Measurements from ENCODE around the gene ATP8B3. TPM values are rescaled to one million over a fixed set of nuclear protein-coding genes. Genes with fewer than 3 reads are reported as not detected.

Gene ATP8B3
- total RNA-seq, 6 experiments from 2014 or later, result 4.9 to 8.8 (median 7.6) TPM

DNA sequence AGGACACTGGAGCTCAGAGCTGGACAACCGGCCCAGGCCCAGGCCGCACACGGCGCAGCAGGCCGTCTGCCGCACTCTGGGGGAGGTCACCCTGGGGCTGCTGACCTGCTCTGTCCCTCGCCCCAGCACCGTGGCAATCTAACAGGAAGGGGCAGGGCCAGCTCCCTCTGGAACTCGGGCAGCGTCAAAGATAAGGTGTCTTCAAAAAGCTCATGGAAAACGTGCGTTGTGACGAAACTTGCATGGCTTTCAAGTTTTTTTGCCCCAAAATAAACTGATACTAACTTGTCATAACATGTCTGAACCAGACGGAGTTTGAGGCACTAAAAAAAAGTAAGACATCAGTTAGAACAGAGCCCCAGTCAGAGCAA is 12.2 kb upstream of the ATP8B3 start:
- Mint-ChIP-seq H3K27me3 (ENCODE audit: insufficient read depth) (no peaks in the 10 kb centered on the region; the same call in 1 of the 2 replicates), H3K27ac (no peak overlapping the region), H3K36me3 (ENCODE audit: low read depth) (peaks cover 8% of the 10 kb centered on the region; the same call in 1 of the 2 replicates), H3K4me3 (no peak overlapping the region), H3K9me3 (no peaks in the 10 kb centered on the region), H3K4me1 (ENCODE audit: low read depth) (peaks cover 4% of the 10 kb centered on the region; the same call in 1 of the 2 replicates)
- DNase-seq, result no peak
- TF ChIP-seq, protein P1, sequence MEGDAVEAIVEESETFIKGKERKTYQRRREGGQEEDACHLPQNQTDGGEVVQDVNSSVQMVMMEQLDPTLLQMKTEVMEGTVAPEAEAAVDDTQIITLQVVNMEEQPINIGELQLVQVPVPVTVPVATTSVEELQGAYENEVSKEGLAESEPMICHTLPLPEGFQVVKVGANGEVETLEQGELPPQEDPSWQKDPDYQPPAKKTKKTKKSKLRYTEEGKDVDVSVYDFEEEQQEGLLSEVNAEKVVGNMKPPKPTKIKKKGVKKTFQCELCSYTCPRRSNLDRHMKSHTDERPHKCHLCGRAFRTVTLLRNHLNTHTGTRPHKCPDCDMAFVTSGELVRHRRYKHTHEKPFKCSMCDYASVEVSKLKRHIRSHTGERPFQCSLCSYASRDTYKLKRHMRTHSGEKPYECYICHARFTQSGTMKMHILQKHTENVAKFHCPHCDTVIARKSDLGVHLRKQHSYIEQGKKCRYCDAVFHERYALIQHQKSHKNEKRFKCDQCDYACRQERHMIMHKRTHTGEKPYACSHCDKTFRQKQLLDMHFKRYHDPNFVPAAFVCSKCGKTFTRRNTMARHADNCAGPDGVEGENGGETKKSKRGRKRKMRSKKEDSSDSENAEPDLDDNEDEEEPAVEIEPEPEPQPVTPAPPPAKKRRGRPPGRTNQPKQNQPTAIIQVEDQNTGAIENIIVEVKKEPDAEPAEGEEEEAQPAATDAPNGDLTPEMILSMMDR (IDR thresholded peaks at IDR 0.05), result no peak

DNA sequence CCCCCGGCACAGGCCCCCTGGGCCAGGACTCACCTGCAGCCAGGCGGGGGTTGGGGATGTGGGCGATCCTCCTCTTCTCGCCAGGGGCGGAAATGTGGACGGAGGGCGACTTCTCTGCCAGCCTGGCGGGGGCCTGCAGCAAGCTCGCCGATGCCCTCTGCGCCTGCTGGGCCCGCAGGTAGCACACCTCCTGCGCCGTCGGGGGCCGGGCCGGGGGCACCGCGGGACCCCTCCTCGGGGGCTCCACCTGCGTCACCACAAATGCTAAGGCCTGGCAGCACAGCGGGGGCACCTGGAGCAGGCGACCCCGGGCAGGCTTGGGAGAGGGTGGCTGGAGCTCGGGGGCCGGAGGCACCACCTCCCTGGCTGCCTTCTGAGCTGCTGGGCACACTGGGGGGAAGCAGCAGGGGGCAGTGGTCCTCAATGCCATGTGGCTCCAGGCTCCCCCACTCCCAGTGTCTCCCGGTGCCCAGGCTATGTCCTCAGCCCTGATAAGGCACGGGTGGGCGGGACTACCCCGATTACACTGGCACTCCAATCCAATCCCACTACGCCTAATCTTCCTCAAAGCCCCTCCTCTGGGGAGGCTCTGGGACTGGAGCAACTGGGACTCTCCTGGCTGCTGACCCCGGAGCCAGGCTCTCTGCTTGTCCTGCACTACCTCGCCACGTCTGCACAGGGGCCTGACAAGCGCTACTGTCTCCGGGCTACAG is 11.6 kb upstream of the ATP8B3 start:
- no peaks in the 10 kb centered on the region; the same call in 1 of the 2 replicates for H3K27me3 Mint-ChIP-seq (ENCODE audit: insufficient read depth)
- peaks cover 4% of the 10 kb centered on the region; the same call in 1 of the 2 replicates for H3K4me1 Mint-ChIP-seq (ENCODE audit: low read depth)
- H3K27ac Mint-ChIP-seq, result no peak overlapping the region
- TF ChIP-seq, protein P1 (IDR thresholded peaks at IDR 0.05), result no peak
- no peak overlapping the region for H3K4me3 Mint-ChIP-seq
- no peak for DNase-seq
- H3K9me3 Mint-ChIP-seq, result no peaks in the 10 kb centered on the region
- H3K36me3 Mint-ChIP-seq (ENCODE audit: low read depth), result peaks cover 8% of the 10 kb centered on the region; the same call in 1 of the 2 replicates

DNA sequence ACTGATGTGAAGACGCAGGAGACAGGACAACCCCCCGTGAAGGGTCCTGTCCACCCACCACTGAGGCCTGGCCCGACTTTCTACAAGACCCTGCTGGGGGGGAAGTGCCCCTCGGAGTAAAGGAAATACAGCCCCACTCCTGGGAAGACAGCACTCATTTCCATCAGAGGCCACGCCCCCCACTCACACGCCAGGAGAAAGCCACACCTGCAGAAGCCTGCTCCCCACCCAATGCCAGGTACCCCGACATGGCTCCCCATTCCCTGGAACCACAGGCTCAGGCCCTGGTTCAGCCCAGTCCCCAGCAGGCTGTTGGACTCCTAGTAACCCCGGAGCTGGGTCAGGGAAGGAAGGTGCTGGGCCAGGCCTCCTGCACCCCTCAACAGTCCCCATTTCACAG is 10.9 kb upstream of the ATP8B3 start:
- H3K27ac Mint-ChIP-seq, result no peak overlapping the region
- no peaks in the 10 kb centered on the region for H3K9me3 Mint-ChIP-seq

DNA sequence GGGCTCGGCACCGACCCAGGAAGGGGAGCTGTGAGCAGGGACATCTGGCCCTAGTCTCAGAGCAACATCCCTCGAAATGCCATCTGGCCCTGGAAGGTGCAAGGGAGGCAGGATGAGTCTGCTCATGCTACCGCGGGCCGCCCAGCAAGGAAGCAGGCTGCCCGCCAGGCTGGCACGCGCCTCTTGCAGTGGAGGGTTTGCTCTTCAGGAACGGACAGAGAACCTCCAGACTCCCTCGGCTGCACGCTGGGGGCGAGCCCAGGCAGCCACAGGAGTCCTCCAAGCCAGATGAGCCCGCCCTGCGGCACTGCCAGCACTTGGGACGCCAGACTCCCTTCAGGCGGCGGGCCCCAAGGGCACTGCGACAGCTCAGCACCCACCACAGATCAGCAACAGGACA is 10.1 kb upstream of the ATP8B3 start:
- Mint-ChIP-seq H3K27me3 (ENCODE audit: insufficient read depth) (no peaks in the 10 kb centered on the region; the same call in 1 of the 2 replicates), H3K36me3 (ENCODE audit: low read depth) (peaks cover 8% of the 10 kb centered on the region; the same call in 1 of the 2 replicates), H3K27ac (no peak overlapping the region; the same call in 1 of the 2 replicates)

More for the DNA sequence above, 10.9 kb upstream of the ATP8B3 start:
- Mint-ChIP-seq H3K27me3 (ENCODE audit: insufficient read depth) (no peaks in the 10 kb centered on the region; the same call in 1 of the 2 replicates), H3K36me3 (ENCODE audit: low read depth) (peaks cover 8% of the 10 kb centered on the region; the same call in 1 of the 2 replicates), H3K4me1 (ENCODE audit: low read depth) (peaks cover 4% of the 10 kb centered on the region; the same call in 1 of the 2 replicates), H3K4me3 (no peak overlapping the region)
- no peak for DNase-seq
- TF ChIP-seq, protein P1 (IDR thresholded peaks at IDR 0.05), result no peak

DNA sequence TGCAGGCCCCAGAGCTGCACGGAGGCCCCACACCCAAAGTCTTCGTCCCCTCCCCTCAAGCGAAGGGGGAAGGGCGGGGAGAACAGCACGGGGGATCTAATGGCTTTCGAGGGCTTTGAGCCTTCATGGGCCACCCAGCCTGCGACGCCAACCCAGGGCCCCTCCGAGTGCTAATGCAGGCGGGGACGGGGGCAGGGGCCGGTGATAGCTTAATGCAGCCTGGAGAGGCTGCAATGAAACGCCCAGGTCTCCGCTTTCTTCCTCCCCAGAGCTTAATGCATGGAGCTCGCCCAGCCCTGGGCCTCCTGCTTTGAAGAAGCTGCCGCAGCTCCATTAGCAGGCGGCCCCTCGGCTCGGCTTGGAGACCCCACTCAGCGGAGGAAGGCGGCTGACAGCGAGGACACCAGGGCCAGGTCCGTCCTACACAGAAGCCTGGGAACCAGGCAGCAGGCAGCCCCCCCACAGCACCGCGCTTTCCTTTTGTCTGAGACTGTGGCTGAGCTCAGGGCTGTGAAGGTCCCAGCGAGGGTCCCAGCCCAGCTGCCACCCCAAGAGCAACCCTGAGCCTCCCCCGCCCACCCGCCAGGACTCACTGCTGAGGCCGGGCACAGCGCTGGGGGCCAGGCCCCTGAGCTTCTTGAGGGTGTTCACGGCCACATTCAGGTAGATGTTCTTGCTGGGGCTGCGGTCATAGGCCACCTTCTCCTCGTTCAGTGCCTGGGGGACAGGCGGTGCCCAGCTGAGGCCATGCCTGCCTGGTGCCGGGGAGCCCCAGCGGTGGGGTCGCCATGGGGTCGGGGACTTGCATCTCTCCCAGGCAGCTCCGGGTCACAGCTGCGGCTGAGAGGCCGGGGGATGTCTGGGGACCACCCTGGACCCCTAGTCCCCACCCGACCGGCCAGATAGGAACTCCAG is 7.5 kb upstream of the ATP8B3 start:
- Mint-ChIP-seq H3K4me3 (no peak overlapping the region), H3K4me1 (ENCODE audit: low read depth) (no peaks in the 10 kb centered on the region), H3K9me3 (no peaks in the 10 kb centered on the region), H3K36me3 (ENCODE audit: low read depth) (peaks cover 4% of the 10 kb centered on the region; the same call in 1 of the 2 replicates), H3K27ac (no peak overlapping the region), H3K27me3 (ENCODE audit: insufficient read depth) (no peaks in the 10 kb centered on the region; the same call in 1 of the 2 replicates)
- no peak for DNase-seq
- TF ChIP-seq, protein P1 (IDR thresholded peaks at IDR 0.05), result no peak

More for the DNA sequence above, 10.1 kb upstream of the ATP8B3 start:
- Mint-ChIP-seq H3K9me3 (no peaks in the 10 kb centered on the region), H3K4me3 (no peak overlapping the region), H3K4me1 (ENCODE audit: low read depth) (peaks cover 4% of the 10 kb centered on the region; the same call in 1 of the 2 replicates)
- TF ChIP-seq, protein P1 (IDR thresholded peaks at IDR 0.05), result no peak
- DNase-seq, result no peak

Data from HFFc6 (cell line).